Testis (tissue), 2 donors: ENCODE measurements around the gene SF3B4.

Experiments used
- CTCF ChIP-seq, 3 experiments: fragments of 450-650 bp in 2 of 3; fragments of 200-600 bp in 1 of 3; sonication (generic) in 1 of 3; IDR thresholded peaks; one replicate each; pipeline ENCODE4 v1.5.1; 2016 to 2019; ENCODE audit warnings: antibody characterized with exemption in 3 of 3, mild to moderate bottlenecking in 2 of 3, moderate library complexity in 1 of 3
- POLR2A ChIP-seq: fragments of 450-650 bp; IDR thresholded peaks from one replicate; pipeline ENCODE4 v1.6.1; 2017; ENCODE audit warnings: antibody characterized with exemption, mild to moderate bottlenecking, moderate library complexity

DNA sequence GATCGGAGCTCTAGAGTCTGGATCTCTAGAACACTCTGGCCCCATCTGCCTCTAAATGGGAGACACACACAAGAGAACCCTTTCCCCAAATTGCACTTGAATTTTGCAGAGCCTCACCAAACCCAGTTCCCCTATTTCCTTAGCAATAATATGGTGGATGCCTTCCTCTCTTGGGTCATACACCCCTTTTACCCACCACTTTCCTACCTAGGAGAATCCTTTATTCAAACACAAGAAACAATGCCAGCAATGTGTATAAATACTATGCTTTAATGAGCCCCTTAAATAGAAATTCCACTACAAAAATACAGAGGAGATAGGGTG, 760 bp upstream of the SF3B4 start:
- TF ChIP-seq CTCF (IDR thresholded peaks at IDR 0.05) (no peak), POLR2A (no peak)
